Lung (tissue), 12 donors: ENCODE measurements around the gene TRMT44. TPM values are rescaled to one million over a fixed set of nuclear protein-coding genes. Genes with fewer than 3 reads are reported as not detected.

Source experiments
- ATAC-seq: fragments of 200-7000 bp; cut with Tn5 transposase; one replicate; pipeline ENCODE4 v1.9.1; 2020; ENCODE audit warnings: moderate number of reproducible peaks; ENCODE audit not compliant: insufficient read depth, low FRiP score
- DNase-seq, 3 donors: peaks; one replicate each; pipeline ENCODE4 v3.0.0-alpha.2; 2013 to 2017
- H3K27ac ChIP-seq, 2 donors: one replicate each; pipeline ENCODE4 v1.5.1; 2013; ENCODE audit warnings: mild to moderate bottlenecking in 2 of 2, moderate library complexity in 2 of 2, control low read depth in 1 of 2, inconsistent platforms in 1 of 2, low read depth in 1 of 2, low read length in 1 of 2
- H3K27me3 ChIP-seq, 3 donors: one replicate each; pipeline ENCODE4 v1.5.1; 2013; ENCODE audit warnings: low read length in 2 of 3; ENCODE audit not compliant: control insufficient read depth in 3 of 3, insufficient read depth in 3 of 3
- H3K36me3 ChIP-seq, 4 donors: one replicate each; pipeline ENCODE4 v1.5.1; 2013; ENCODE audit warnings: low read length in 4 of 4, mild to moderate bottlenecking in 1 of 4, moderate library complexity in 1 of 4; ENCODE audit not compliant: control insufficient read depth in 4 of 4, insufficient read depth in 4 of 4
- H3K4me1 ChIP-seq, 5 donors: one replicate each; pipeline ENCODE4 v1.5.1; 2013; ENCODE audit warnings: low read length in 5 of 5, mild to moderate bottlenecking in 2 of 5, moderate library complexity in 1 of 5; ENCODE audit not compliant: control insufficient read depth in 5 of 5, insufficient read depth in 5 of 5
- H3K4me3 ChIP-seq: one replicate; pipeline ENCODE4 v1.5.1; 2013; ENCODE audit warnings: mild to moderate bottlenecking, control low read depth, moderate library complexity
- H3K9ac ChIP-seq, 2 donors: one replicate each; pipeline ENCODE4 v1.5.1; 2013; ENCODE audit warnings: low read length in 2 of 2, control low read depth in 1 of 2; ENCODE audit not compliant: insufficient read depth in 1 of 2
- H3K9me3 ChIP-seq, 4 donors: one replicate each; pipeline ENCODE4 v1.5.1; 2013; ENCODE audit warnings: low read length in 3 of 4, mild to moderate bottlenecking in 1 of 4, moderate library complexity in 1 of 4; ENCODE audit not compliant: control insufficient read depth in 4 of 4, insufficient read depth in 3 of 4
- WGBS, 2 donors: extraction: QIAGEN DNeasy Blood & Tissue Kit; methylation state at CpG; one replicate each; pipeline ENCODE4 v1.1.7; 2013; 5-methylcytosine and 5-hydroxymethylcytosine counted together
- polyA plus RNA-seq, 2 donors: library from polyadenylated mRNA; stranded (reverse); fragments of 200-250 nt; gene quantifications; one replicate each; pipeline ENCODE4 v1.2.1, GENCODE V29; 2013
- total RNA-seq, 2 donors: library from RNA; depleted of rRNA in 1 of 2; stranded (reverse); fragments of >200 nt in 1 of 2; gene quantifications; one replicate each; pipeline ENCODE4 v1.2.1, GENCODE V29; 2014 to 2021
- TF ChIP-seq, protein P1 (sequence below): IDR thresholded peaks from 2 replicates; pipeline ENCODE4 v1.5.1; 2012; ENCODE audit warnings: mild to moderate bottlenecking; ENCODE audit errors: control extremely low read depth, extremely low read depth
- donor health status: control.
- donor health status: control.
- donor health status: Bipolar disorder and iron deficiency.
- donor health status: healthy.
- donor health status: DM: yes; HTN: yes; CAD: no.

Gene TRMT44
- total and polyA plus RNA-seq, 4 donors: 7.3 to 24.8 (median 15.0) TPM

DNA sequence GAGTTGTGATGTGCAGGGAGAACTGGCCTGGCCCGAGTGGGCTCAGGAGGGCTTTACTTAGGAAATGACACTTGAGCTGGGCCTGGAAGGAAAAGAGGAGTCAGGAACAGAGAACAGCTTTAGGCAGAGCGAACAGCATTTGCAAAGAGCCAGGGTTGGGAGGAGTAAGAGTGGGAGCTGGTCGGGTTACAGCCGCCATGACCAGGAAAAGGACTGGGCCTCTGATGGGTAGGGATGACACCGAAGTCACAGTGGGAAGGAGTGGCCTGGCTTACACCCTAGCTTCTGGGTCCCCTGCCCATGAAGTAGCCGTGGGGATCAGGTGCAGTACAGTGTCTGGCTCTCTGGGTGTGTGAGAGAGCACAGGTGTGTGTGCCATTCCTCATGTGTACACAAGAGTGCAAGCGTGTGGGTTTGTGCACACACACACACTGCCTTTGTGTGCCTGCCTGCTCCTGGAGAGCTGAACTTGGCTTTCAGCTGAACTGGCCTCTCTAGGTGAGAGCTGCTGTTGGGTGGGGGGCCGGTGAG is 31.6 kb downstream of the TRMT44 start:
- Histone ChIP-seq H3K4me3 (no peak overlapping the region), H3K4me1 (peaks cover 0 to 30% (median 11%) of the 10 kb centered on the region in 5 donors), H3K36me3 (peaks cover 4 to 40% (median 7%) of the 10 kb centered on the region in 4 donors), H3K27ac (peak overlapping the region in 1 of 2 donors; percentile 80), H3K9ac (no peak overlapping the region), H3K9me3 (no peaks in the 10 kb centered on the region), H3K27me3 (no peaks in the 10 kb centered on the region)
- no peak for ATAC-seq
- no peak for DNase-seq
- 76 to 84% methylated on average over 8 of the region's 8 CpGs for WGBS, 2 donors
- TF ChIP-seq, protein P1, sequence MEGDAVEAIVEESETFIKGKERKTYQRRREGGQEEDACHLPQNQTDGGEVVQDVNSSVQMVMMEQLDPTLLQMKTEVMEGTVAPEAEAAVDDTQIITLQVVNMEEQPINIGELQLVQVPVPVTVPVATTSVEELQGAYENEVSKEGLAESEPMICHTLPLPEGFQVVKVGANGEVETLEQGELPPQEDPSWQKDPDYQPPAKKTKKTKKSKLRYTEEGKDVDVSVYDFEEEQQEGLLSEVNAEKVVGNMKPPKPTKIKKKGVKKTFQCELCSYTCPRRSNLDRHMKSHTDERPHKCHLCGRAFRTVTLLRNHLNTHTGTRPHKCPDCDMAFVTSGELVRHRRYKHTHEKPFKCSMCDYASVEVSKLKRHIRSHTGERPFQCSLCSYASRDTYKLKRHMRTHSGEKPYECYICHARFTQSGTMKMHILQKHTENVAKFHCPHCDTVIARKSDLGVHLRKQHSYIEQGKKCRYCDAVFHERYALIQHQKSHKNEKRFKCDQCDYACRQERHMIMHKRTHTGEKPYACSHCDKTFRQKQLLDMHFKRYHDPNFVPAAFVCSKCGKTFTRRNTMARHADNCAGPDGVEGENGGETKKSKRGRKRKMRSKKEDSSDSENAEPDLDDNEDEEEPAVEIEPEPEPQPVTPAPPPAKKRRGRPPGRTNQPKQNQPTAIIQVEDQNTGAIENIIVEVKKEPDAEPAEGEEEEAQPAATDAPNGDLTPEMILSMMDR: no peak

DNA sequence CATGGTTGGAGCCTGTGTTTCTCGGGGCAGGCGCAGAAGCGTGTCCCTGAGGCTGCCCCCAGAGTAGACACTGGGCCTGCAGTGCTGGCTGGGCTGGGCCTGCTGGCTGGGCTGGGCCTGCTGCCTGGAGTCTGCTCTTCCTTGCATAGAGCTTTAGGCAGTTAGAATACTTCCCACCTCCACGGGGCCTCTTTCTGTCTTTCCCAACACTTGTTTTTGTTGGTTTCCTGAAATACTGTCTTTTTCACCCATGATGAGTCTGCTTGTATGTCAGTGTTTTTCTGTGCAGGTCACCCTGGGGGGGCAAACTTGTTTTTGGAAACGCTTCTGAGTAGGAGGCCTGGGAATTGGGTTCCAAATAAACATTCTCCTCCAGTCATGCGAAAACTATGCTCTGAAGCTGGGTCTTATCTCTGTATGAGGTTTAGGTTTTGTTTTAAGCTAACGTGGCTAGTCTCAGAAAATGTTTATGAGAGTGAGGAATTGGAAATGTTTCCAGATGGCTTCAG is 32.2 kb downstream of the TRMT44 start:
- peaks cover 0 to 30% (median 11%) of the 10 kb centered on the region in 5 donors for H3K4me1 ChIP-seq
- TF ChIP-seq, protein P1: no peak
- H3K9ac ChIP-seq: peak overlapping the region in 1 of 2 donors; percentile 17
- no peak overlapping the region for H3K4me3 ChIP-seq
- peak overlapping the region in 1 of 2 donors; percentile 80 for H3K27ac ChIP-seq
- DNase-seq: peak; percentile 62 to 78 (median 77)
- peaks cover 4 to 42% (median 7%) of the 10 kb centered on the region in 4 donors for H3K36me3 ChIP-seq
- H3K9me3 ChIP-seq: no peaks in the 10 kb centered on the region
- 64 to 70% methylated on average over 7 of the region's 7 CpGs for WGBS, 2 donors
- H3K27me3 ChIP-seq: no peaks in the 10 kb centered on the region
- peak; percentile 28 for ATAC-seq

DNA sequence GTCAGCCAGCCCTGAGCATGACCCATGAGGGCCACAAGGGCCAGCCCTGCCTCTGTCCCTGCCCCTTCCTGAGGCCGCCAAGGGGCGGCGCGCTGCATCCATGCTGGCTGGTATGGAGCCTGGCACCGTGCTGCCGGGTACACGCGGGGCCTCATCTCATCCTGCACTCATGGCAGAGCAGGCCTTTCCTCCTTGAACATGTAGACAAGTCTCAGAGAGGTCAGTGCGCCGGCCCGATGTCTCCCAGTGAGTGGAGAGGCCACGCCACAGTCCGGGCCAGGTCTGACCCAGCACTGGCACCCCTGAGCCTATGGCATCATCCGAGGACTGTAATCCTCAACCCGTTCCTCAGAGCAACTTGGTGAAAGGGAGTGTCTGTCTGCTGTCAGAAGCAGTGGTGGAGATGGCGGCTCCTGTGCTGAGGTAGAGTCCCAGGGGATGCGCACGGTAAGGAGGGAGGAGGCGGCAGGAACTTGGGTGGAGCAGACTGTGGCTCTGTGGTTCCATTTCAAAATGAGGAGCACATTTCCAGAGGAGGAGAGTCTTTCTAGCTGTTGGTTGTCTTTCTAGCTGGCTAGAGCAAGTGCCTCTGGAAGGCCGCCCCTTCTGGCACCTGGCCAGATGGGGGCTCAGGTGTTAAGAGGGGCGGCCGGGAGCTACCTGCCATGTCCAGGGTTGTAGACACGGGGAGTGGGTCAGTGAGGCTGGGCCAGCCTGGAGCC is 32.8 kb downstream of the TRMT44 start:
- ATAC-seq: no peak
- 80 to 90% methylated on average over 23 of the region's 23 CpGs for WGBS, 2 donors

More for the DNA sequence above, 32.8 kb downstream of the TRMT44 start:
- TF ChIP-seq, protein P1: no peak
- DNase-seq: no peak
- Histone ChIP-seq H3K9ac (peak overlapping the region in 1 of 2 donors; percentile 17), H3K36me3 (peaks cover 0 to 36% (median 7%) of the 10 kb centered on the region in 4 donors), H3K27me3 (no peaks in the 10 kb centered on the region), H3K4me1 (peaks cover 0 to 30% (median 11%) of the 10 kb centered on the region in 5 donors), H3K4me3 (no peak overlapping the region), H3K9me3 (no peaks in the 10 kb centered on the region), H3K27ac (peak overlapping the region in 1 of 2 donors; percentile 33)
